Islet precursor cell (in vitro differentiated cells): ENCODE data around the gene TARM1.

ENCODE experiments used
- DNase-seq: peaks from one replicate; pipeline ENCODE4 v3.0.0-alpha.2; 2018

TARM1 gene

DNA sequence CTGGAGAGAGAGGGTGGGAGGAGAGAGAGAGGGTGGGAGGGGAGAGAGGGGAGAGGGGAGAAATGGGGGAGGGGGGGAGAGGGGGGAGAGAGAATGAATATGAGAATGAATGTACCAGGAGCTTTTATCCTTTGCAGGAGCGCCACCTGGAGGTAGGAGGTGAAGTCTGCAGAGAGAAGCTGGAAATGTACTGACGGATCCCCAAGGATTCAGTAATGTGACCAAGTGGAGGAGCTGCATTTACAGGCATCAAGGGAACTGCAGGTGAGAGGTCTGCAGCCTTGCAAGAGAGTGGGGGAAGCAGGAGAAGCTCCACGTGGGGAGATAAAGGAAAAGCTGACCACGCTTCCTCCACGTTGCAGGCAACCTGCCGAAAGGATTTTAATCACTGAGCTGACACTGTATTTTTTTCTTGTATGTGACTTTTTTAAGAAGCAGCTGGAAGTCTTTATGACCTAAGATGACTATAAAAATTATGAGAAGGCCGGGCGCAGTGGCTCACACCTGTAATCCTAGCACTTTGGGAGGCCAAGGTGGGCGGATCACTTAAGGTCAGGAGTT is 51.2 kb downstream of the TARM1 start:
- DNase-seq = peak; percentile 79

DNA sequence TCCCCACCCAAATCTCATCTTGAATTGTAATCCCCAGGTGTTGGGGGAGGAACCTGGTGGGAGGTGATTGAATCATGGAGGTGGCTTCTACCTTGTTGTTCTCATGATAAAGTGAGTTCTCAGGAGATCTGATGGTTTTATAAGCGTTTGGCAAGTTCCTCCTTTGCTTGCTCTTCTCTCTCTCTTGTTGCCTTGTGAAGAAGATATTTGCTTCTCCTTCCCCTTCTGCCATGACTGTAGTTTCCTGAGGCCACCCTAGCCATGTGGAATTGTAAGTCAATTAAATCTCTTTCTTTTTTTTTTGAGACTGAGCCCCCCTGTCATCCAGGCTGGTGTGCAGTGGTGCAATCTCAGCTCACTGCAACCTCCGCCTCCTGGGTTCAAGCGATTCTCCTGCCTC is 51.9 kb downstream of the TARM1 start:
- DNase-seq = no peak

DNA sequence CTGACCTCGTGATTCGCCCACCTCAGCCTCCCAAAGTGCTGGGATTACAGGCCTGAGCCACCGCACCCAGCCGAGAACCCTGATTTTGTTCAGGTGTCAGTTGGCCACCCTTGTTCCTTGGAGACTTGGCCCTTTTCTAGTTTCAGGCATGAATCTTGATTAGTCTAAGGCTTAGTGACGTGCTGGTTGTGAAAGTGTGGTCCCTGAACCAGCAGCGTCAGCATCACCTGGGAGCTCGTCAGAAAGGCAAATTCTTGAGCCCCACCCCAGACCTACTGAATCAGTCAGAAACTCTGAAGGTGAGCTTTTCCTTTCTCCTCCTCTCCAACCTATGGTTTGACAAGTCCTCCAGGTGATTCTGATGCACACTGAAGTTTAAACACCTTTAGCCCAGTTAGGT is 54.5 kb downstream of the TARM1 start:
- DNase-seq = no peak

DNA sequence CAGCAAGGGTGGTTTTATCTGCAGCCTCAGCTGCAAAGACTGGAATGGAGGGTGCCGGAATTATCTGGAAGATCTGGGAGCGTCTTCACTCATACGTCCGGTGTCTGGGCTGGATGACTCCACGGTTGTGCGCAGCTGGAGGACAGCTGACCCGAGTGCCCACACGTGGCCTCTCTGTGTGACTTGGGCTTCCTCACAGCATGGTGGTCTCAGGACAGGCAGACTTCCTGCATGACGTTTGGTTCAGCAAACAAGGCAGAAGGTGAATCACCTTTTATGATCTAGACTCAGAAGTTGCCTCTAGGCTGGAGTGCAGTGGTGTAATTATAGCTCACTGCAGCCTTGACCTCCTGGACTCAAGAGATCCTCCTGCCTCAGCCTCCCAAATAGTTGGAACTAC is 56.5 kb downstream of the TARM1 start:
- DNase-seq = no peak

DNA sequence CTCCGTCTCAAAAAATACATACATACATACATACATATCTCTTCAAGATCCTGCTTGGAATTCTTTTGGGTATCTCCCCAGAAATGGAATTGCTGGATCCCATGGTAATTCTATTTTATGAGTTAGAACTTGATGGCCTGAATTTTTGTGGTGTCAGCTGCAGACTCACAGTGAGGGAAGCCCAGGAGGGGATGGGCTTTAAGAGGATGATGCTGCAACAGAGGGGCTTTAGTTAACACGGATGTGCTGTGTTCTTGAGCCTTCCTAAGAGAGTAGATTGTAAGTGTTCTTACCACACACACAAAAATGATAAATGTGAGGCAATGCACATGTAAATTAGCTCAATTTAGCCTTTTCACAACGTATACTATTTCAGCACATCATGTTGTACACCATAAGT is 58.0 kb downstream of the TARM1 start:
- DNase-seq = no peak

DNA sequence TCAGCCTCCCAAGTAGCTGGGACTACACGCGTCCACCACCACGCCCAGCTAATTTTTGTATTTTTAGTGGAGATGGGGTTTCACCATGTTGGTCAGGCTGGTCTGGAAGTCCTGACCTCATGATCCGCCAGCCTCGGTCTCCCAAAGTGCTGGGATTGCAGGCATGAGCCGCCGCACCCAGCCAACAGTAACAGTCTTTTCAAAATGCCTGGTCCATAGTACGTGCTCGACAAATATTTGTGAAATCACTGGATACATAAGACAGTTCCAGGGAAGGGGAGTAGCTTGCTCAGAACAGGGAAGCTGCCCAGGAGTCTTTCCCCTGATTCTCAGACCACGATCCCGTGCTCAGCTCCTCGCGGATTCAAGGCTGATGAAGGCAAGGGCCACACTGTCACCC is 59.2 kb downstream of the TARM1 start:
- no peak for DNase-seq

DNA sequence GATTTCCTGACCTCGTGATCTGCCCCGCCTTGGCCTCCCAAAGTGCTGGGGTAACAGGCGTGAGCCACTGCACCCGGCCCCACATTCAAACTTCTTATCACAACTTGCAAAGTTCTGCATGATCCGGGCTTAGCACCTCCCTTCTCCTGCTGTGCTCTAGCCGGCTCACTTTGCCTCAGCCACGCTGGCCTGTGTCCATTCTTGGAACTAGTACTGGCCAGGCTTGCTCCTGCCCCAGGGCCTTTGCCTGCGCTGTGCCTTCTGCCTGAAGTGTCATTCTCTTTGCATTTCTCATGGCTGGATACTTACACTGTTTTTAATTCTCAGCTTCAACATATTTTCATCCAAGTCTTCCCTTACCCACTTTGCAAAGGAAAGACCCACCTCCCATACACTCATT is 59.8 kb downstream of the TARM1 start:
- no peak for DNase-seq
